ENCODE results near the gene CMBL.
"Not testable (repeated sequence)": the region's sequence is repeated elsewhere in the genome, so short reads cannot be mapped to it uniquely, and the experiment has no call there.

The CMBL gene

DNA sequence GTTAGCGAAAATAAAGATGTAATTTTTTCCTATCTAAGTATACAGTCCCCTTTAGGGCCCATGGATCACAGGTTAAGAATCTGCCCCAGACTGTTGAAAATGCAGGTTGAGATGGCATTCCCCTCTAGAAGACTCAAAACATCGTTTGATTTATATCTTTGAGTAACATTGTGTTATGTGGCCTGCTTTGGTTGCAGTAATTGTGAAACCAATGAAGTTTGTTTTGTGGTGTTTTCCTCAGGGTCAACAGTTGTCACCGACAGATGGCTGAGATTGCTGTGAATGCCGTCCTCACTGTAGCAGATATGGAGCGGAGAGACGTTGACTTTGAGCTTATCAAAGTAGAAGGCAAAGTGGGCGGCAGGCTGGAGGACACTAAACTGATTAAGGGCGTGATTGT, 49.8 kb downstream of the CMBL start:
- H3K27ac ChIP-seq (ENCODE audit: insufficient read depth, low read depth, low read length, poor library complexity, severe bottlenecking): no peak overlapping the region
- H3K4me1 ChIP-seq (ENCODE audit: control insufficient read depth, insufficient read depth, low read length): no peaks in the 10 kb centered on the region
- no peaks in the 10 kb centered on the region for H3K9me3 ChIP-seq (ENCODE audit: control insufficient read depth, low read length)
- 84 to 85% methylated on average over 8 of the region's 8 CpGs for WGBS, 2 experiments
- H3K27me3 ChIP-seq (ENCODE audit: control insufficient read depth, insufficient read depth, low read length, poor library complexity, severe bottlenecking): no peaks in the 10 kb centered on the region
- no peak overlapping the region for H3K4me3 ChIP-seq (ENCODE audit: insufficient read depth, low read depth, low read length)
- peaks cover 59% of the 10 kb centered on the region for H3K36me3 ChIP-seq (ENCODE audit: control insufficient read depth, insufficient read depth, low read length)

DNA sequence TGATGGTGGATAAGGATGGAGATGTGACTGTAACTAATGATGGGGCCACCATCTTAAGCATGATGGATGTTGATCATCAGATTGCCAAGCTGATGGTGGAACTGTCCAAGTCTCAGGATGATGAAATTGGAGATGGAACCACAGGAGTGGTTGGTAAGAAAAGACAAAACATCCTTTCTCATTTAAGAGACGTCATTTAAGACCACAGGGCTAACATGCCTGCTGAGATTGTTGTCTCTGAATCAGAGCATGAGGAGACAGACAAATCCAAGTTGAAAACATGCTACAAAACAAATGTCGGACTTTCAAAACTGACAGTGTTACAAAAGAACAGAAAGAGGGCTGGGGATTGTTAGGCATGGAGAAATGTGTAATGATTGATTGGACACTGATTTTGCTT, 53.0 kb downstream of the CMBL start:
- Histone ChIP-seq H3K4me3 (ENCODE audit: insufficient read depth, low read depth, low read length) (no peak overlapping the region), H3K36me3 (ENCODE audit: control insufficient read depth, insufficient read depth, low read length) (peaks cover 38% of the 10 kb centered on the region), H3K4me1 (ENCODE audit: control insufficient read depth, insufficient read depth, low read length) (peaks cover 13% of the 10 kb centered on the region), H3K9me3 (ENCODE audit: control insufficient read depth, low read length) (no peaks in the 10 kb centered on the region), H3K27ac (ENCODE audit: insufficient read depth, low read depth, low read length, poor library complexity, severe bottlenecking) (no peak overlapping the region), H3K27me3 (ENCODE audit: control insufficient read depth, insufficient read depth, low read length, poor library complexity, severe bottlenecking) (no peaks in the 10 kb centered on the region)
- WGBS, 2 experiments: 42 to 46% methylated on average over 2 of the region's 2 CpGs

DNA sequence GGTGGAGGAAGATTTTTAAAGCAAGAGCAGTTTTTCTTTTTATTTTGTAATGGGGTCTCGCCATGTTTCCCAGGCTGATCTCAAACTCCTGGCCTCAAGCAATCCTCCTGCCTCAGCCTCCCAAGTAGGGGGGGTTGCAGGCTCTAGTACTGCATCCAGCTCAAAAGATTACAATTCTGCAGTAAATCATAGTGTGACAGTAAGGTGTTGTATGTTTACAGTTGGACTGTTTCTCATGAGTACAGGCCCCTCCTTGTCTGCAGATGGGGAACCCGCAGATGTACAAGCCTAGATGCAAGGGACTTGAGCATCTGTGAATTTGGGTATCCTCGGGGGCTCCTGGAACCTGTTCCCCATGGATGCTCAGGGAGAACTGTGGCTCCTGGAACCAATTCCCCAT, 54.3 kb downstream of the CMBL start:
- Histone ChIP-seq H3K4me3 (ENCODE audit: insufficient read depth, low read depth, low read length) (no peak overlapping the region), H3K27me3 (ENCODE audit: control insufficient read depth, insufficient read depth, low read length, poor library complexity, severe bottlenecking) (no peaks in the 10 kb centered on the region), H3K36me3 (ENCODE audit: control insufficient read depth, insufficient read depth, low read length) (peaks cover 25% of the 10 kb centered on the region), H3K4me1 (ENCODE audit: control insufficient read depth, insufficient read depth, low read length) (peaks cover 19% of the 10 kb centered on the region), H3K9me3 (ENCODE audit: control insufficient read depth, low read length) (no peaks in the 10 kb centered on the region), H3K27ac (ENCODE audit: insufficient read depth, low read depth, low read length, poor library complexity, severe bottlenecking) (no peak overlapping the region)
- 96 to 98% methylated on average over 3 of the region's 3 CpGs for WGBS, 2 experiments

DNA sequence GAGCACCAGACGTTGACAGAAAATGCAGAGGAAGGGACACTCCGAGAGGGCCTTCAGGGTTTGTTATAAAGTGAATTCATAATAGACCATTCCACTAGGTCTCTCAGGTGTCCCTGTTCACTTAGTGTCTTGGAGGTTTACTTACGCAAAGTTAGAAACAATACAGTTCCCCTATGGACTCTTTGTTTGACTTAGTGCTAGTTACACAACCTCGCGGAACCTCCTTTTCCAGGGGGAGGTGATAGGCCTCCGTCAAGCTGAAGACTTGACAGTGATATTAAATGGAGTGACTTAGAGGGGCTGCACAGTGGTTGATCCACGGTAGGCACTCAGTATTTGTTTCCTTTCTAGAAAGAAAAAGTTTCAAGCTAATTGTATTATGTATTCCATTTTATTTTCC, 56.3 kb downstream of the CMBL start:
- H3K4me3 ChIP-seq (ENCODE audit: insufficient read depth, low read depth, low read length): peak overlapping the region; percentile 97
- 47 to 51% methylated on average over 6 to 7 of the region's 7 CpGs for WGBS, 2 experiments
- peaks cover 7% of the 10 kb centered on the region for H3K36me3 ChIP-seq (ENCODE audit: control insufficient read depth, insufficient read depth, low read length)
- H3K27me3 ChIP-seq (ENCODE audit: control insufficient read depth, insufficient read depth, low read length, poor library complexity, severe bottlenecking): no peaks in the 10 kb centered on the region
- H3K27ac ChIP-seq (ENCODE audit: insufficient read depth, low read depth, low read length, poor library complexity, severe bottlenecking): no peak overlapping the region
- peaks cover 20% of the 10 kb centered on the region for H3K4me1 ChIP-seq (ENCODE audit: control insufficient read depth, insufficient read depth, low read length)
- H3K9me3 ChIP-seq (ENCODE audit: control insufficient read depth, low read length): no peaks in the 10 kb centered on the region

DNA sequence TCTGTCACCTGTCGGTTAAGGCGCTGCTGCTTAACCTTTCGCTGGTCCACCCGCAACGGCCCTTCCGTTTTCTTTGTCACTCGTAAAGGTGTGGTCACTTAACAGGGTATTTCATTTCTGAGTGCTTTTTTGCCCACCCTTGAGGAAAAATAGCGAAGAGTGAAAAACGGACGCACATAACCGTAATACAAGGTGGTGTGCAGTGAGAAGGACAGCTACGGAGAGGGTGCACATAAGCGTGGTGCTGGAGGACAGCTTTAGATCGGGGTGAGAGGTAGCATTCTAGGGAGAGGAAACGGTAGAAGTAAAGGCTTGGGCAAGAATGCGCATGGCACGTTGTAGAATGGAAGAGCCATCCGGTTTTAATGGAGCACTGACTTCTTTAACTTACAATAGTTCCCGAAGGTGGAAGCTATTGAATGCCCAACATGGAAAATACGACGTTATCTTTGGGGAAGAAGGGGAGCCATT, 56.9 kb downstream of the CMBL start:
- H3K36me3 ChIP-seq (ENCODE audit: control insufficient read depth, insufficient read depth, low read length): peaks cover 6% of the 10 kb centered on the region
- no peak overlapping the region for H3K27ac ChIP-seq (ENCODE audit: insufficient read depth, low read depth, low read length, poor library complexity, severe bottlenecking)
- 0% methylated on average over 21 of the region's 21 CpGs for WGBS, 2 experiments
- peaks cover 20% of the 10 kb centered on the region for H3K4me1 ChIP-seq (ENCODE audit: control insufficient read depth, insufficient read depth, low read length)
- H3K27me3 ChIP-seq (ENCODE audit: control insufficient read depth, insufficient read depth, low read length, poor library complexity, severe bottlenecking): no peaks in the 10 kb centered on the region
- no peaks in the 10 kb centered on the region for H3K9me3 ChIP-seq (ENCODE audit: control insufficient read depth, low read length)
- peak overlapping the region; percentile 97 for H3K4me3 ChIP-seq (ENCODE audit: insufficient read depth, low read depth, low read length)

DNA sequence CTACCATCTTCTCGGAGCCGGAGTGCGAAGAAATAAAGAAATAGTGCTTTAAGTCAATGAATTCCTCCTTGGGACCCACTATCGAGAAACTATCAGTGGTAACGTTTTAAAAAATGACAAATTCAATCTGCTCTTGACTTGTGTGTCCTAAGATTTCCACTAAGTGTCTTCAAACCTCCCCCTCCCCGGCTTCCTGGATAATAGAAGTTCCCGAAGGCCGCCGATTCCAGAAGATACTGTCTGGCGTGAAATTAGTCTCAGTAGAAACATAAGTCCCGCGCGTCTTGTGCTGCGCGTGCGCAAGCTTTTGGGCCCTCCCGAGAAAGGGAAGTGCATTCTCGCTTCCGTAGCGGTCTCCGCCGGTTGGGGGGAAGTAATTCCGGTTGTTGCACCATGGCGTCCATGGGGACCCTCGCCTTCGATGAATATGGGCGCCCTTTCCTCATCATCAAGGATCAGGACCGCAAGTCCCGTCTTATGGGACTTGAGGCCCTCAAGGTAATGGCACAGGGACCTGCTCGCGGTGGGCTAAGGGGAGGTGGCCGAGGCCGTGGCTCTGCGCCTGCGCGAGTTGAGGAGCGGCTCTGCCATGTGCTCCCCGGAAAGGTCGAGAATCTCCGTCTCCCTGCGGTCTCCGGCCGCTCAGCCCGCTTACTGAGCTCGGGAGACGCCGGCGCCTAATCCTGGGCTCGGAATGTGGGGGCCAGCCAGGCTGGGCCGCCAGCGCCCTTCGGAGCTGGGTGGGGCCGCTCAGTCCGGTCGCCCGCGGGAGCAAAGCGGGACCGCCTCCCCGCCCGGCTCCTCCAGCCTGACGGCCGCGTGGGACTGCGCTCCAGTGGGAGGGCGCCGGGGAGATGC, 57.5 kb downstream of the CMBL start, which contains the start of gene CCT5:
Gene CCT5, plus strand, starts transcription at position 333 of the 858 bp plus-strand sequence. Its CDS starts 61 bp downstream, at position 394.
- H3K36me3 ChIP-seq (ENCODE audit: control insufficient read depth, insufficient read depth, low read length): peaks cover 6% of the 10 kb centered on the region
- 0% methylated on average over 67 of the region's 67 CpGs for WGBS, 2 experiments
- peak within 1 kb of the TSS; percentile 97 for H3K4me3 ChIP-seq (ENCODE audit: insufficient read depth, low read depth, low read length)
- H3K27ac ChIP-seq (ENCODE audit: insufficient read depth, low read depth, low read length, poor library complexity, severe bottlenecking): peak within 1 kb of the TSS; percentile 95
- H3K9me3 ChIP-seq (ENCODE audit: control insufficient read depth, low read length): no peaks in the 10 kb centered on the region
- H3K4me1 ChIP-seq (ENCODE audit: control insufficient read depth, insufficient read depth, low read length): peaks cover 20% of the 10 kb centered on the region
- H3K27me3 ChIP-seq (ENCODE audit: control insufficient read depth, insufficient read depth, low read length, poor library complexity, severe bottlenecking): no peaks in the 10 kb centered on the region

DNA sequence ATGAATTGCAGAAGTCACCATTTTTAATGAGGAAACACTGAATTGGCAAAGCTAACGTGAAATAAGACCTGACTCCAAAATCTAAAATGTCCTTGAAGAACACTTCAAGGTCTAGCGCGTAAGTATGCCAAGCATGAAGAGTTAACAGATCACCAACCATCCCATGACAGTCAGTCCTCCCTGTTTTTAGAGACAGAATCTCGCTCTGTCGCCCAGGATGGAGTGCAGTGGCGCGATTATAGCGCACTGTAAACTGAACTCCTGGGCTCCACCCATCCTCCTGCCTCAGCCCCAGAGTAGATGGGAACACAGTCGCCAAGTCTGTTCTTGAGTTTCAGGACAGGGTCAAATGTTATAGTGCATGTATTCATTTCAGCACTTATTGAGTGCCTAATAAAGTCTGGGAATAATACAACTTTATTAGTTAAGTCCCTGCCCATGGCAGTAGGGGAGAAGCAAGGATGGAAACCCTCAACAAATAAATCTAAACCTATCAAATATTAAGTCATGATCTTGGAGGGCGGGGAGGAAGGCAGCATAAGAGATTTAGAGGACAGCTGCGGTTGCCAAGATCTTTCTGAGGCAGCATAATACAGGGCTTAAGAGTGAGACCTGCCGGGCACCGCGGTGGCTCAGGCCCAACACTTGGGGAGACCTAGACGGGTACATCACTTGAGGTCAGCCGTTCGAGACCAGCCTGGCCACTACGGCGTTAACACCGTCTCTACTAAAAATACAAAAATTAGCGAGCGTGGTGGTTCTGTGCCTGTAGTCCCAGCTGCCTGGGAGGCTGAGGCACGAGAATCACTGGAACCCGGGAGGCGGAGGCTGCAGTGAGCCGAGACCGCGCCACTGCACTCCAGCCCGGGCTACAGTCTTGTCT, 59.1 kb downstream of the CMBL start:
- Histone ChIP-seq H3K4me1 (ENCODE audit: control insufficient read depth, insufficient read depth, low read length) (peaks cover 20% of the 10 kb centered on the region), H3K4me3 (ENCODE audit: insufficient read depth, low read depth, low read length) (peak overlapping the region; percentile 97), H3K27ac (ENCODE audit: insufficient read depth, low read depth, low read length, poor library complexity, severe bottlenecking) (peak overlapping the region; percentile 79), H3K9me3 (ENCODE audit: control insufficient read depth, low read length) (no peaks in the 10 kb centered on the region), H3K27me3 (ENCODE audit: control insufficient read depth, insufficient read depth, low read length, poor library complexity, severe bottlenecking) (no peaks in the 10 kb centered on the region), H3K36me3 (ENCODE audit: control insufficient read depth, insufficient read depth, low read length) (no peaks in the 10 kb centered on the region)
- whole genome bisulfite sequencing, 2 experiments: 84 to 89% methylated on average over 29 of the region's 29 CpGs

DNA sequence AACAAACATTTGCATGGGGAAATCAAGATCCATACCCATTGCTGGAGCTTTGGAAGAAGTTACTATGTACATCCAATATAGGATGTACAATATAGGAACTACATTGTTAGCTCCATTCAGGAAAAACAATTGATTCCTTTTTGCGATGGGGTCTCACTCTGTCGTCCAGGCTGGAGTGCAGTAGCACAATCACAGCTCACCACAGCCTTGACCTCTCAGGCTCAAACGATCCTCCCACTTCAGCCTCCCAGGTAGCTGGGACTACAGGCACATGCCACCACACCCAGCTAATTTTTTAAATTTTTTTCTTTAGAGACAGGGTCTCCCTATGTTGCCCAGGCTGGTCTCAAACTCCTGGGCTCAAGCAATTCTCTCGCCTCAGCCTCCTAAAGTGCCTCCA, 60.5 kb downstream of the CMBL start:
- not testable (repeated sequence) for H3K27ac ChIP-seq (ENCODE audit: insufficient read depth, low read depth, low read length, poor library complexity, severe bottlenecking); H3K27me3 ChIP-seq (ENCODE audit: control insufficient read depth, insufficient read depth, low read length, poor library complexity, severe bottlenecking); H3K4me3 ChIP-seq (ENCODE audit: insufficient read depth, low read depth, low read length); H3K9me3 ChIP-seq (ENCODE audit: control insufficient read depth, low read length); H3K36me3 ChIP-seq (ENCODE audit: control insufficient read depth, insufficient read depth, low read length)
- peaks cover 19% of the 10 kb centered on the region for H3K4me1 ChIP-seq (ENCODE audit: control insufficient read depth, insufficient read depth, low read length)
- 89 to 92% methylated on average over 4 of the region's 4 CpGs for WGBS, 2 experiments

DNA sequence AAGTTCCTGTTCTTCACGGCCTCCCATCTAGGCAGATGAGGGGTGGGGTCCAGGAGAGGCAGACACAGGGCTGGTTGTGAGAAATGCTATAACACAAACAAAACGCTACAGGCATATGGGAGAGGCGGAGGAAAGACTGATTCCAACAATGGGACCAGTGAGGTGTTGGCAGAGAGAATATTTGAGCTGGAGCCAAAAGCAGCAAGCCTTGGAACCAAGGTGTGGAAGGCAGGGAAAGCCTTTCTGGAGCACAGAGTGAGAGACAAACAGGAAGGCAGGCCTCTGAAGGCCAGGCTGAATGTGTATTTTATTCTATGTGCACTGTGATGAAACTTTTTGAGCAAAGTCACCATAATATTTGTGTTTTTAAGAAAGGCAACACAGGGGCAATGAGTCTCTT, 60.9 kb downstream of the CMBL start:
- WGBS, 2 experiments: 96% methylated on average over 3 of the region's 3 CpGs

DNA sequence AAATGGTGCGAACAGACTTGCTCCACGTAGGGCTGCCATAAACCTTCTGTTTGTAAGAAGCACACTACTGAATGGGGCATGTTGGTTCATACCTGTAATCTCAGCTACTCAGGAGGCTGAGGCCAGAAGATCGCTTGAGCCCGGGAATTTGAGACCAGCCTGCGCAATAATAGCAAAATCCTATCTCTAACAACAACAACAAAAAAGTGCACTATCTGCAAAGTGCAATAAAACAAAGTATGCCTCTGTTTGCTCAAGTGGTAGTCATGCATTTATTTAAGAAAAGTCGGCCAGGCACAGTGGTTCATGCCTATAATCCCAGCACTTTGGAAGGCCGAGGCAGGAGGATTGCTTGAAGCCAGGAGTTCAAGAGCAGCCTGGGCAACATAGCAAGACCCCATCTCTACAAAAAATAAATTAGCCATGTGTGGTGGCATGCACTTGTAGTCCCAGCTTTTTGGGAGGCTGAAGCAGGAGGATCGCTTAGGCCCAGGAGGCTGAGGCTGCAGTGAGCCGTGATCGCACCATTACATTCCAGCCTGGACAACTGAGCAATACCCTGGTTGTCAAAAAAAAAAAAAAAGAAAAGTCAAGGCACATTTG, 63.3 kb downstream of the CMBL start:
- Histone ChIP-seq H3K36me3 (ENCODE audit: control insufficient read depth, insufficient read depth, low read length) (no peaks in the 10 kb centered on the region), H3K27me3 (ENCODE audit: control insufficient read depth, insufficient read depth, low read length, poor library complexity, severe bottlenecking) (no peaks in the 10 kb centered on the region), H3K4me3 (ENCODE audit: insufficient read depth, low read depth, low read length) (no peak overlapping the region), H3K27ac (ENCODE audit: insufficient read depth, low read depth, low read length, poor library complexity, severe bottlenecking) (no peak overlapping the region), H3K4me1 (ENCODE audit: control insufficient read depth, insufficient read depth, low read length) (peaks cover 8% of the 10 kb centered on the region), H3K9me3 (ENCODE audit: control insufficient read depth, low read length) (no peaks in the 10 kb centered on the region)
- WGBS, 2 experiments: 95 to 96% methylated on average over 10 of the region's 10 CpGs

More for the DNA sequence above, 60.9 kb downstream of the CMBL start:
- no peaks in the 10 kb centered on the region for H3K27me3 ChIP-seq (ENCODE audit: control insufficient read depth, insufficient read depth, low read length, poor library complexity, severe bottlenecking)
- peaks cover 15% of the 10 kb centered on the region for H3K4me1 ChIP-seq (ENCODE audit: control insufficient read depth, insufficient read depth, low read length)
- H3K9me3 ChIP-seq (ENCODE audit: control insufficient read depth, low read length): no peaks in the 10 kb centered on the region
- H3K27ac ChIP-seq (ENCODE audit: insufficient read depth, low read depth, low read length, poor library complexity, severe bottlenecking): no peak overlapping the region
- H3K36me3 ChIP-seq (ENCODE audit: control insufficient read depth, insufficient read depth, low read length): no peaks in the 10 kb centered on the region
- H3K4me3 ChIP-seq (ENCODE audit: insufficient read depth, low read depth, low read length): no peak overlapping the region

Measured in ectodermal cell (in vitro differentiated cells).